Measurements from ENCODE around the gene ATRNL1. TPM values are rescaled to one million over a fixed set of nuclear protein-coding genes. Genes with fewer than 3 reads are reported as not detected.
A peak's percentile ranks its signal among the peaks of the same experiment; 100 is the strongest.

ATRNL1 gene
- total RNA-seq, 1 experiment from 2014 or later, result 28.7 TPM

DNA sequence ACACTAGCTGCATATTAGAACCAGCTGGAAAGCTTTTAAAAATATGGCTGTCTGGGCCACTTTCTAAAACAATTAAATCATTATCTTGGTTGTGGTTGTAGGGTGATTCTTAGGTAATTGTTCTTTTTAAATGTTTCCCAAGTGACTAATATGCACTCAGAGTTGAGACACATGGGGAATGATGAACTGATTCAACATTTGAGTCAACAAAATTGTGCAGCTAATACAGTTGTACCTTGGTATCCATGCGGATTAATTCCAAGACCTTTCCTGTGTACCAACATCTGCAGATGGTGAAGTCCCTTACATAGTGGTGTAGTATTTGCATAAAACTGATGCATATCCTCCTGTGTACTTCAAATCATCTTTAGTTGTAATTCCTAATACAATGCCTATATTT, 242.2 kb downstream of the ATRNL1 start (continued):
- TF ChIP-seq, protein P1, sequence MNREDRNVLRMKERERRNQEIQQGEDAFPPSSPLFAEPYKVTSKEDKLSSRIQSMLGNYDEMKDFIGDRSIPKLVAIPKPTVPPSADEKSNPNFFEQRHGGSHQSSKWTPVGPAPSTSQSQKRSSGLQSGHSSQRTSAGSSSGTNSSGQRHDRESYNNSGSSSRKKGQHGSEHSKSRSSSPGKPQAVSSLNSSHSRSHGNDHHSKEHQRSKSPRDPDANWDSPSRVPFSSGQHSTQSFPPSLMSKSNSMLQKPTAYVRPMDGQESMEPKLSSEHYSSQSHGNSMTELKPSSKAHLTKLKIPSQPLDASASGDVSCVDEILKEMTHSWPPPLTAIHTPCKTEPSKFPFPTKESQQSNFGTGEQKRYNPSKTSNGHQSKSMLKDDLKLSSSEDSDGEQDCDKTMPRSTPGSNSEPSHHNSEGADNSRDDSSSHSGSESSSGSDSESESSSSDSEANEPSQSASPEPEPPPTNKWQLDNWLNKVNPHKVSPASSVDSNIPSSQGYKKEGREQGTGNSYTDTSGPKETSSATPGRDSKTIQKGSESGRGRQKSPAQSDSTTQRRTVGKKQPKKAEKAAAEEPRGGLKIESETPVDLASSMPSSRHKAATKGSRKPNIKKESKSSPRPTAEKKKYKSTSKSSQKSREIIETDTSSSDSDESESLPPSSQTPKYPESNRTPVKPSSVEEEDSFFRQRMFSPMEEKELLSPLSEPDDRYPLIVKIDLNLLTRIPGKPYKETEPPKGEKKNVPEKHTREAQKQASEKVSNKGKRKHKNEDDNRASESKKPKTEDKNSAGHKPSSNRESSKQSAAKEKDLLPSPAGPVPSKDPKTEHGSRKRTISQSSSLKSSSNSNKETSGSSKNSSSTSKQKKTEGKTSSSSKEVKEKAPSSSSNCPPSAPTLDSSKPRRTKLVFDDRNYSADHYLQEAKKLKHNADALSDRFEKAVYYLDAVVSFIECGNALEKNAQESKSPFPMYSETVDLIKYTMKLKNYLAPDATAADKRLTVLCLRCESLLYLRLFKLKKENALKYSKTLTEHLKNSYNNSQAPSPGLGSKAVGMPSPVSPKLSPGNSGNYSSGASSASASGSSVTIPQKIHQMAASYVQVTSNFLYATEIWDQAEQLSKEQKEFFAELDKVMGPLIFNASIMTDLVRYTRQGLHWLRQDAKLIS (CRISPR knock-in tag; IDR thresholded peaks at IDR 0.05; ENCODE audit: borderline replicate concordance), result no peak
- TF ChIP-seq, protein P2, sequence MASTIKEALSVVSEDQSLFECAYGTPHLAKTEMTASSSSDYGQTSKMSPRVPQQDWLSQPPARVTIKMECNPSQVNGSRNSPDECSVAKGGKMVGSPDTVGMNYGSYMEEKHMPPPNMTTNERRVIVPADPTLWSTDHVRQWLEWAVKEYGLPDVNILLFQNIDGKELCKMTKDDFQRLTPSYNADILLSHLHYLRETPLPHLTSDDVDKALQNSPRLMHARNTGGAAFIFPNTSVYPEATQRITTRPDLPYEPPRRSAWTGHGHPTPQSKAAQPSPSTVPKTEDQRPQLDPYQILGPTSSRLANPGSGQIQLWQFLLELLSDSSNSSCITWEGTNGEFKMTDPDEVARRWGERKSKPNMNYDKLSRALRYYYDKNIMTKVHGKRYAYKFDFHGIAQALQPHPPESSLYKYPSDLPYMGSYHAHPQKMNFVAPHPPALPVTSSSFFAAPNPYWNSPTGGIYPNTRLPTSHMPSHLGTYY (CRISPR knock-in tag; IDR thresholded peaks at IDR 0.05), result no peak
- TF ChIP-seq, protein P3, sequence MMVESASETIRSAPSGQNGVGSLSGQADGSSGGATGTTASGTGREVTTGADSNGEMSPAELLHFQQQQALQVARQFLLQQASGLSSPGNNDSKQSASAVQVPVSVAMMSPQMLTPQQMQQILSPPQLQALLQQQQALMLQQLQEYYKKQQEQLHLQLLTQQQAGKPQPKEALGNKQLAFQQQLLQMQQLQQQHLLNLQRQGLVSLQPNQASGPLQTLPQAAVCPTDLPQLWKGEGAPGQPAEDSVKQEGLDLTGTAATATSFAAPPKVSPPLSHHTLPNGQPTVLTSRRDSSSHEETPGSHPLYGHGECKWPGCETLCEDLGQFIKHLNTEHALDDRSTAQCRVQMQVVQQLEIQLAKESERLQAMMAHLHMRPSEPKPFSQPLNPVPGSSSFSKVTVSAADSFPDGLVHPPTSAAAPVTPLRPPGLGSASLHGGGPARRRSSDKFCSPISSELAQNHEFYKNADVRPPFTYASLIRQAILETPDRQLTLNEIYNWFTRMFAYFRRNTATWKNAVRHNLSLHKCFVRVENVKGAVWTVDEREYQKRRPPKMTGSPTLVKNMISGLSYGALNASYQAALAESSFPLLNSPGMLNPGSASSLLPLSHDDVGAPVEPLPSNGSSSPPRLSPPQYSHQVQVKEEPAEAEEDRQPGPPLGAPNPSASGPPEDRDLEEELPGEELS (CRISPR knock-in tag; IDR thresholded peaks at IDR 0.05), result no peak
- no peak for TF ChIP-seq SMAD3 (CRISPR knock-in tag; IDR thresholded peaks at IDR 0.05; ENCODE audit: borderline replicate concordance)
- TF ChIP-seq EMX1 (CRISPR knock-in tag; IDR thresholded peaks at IDR 0.05), result no peak
- TF ChIP-seq ZNF317 (CRISPR knock-in tag; IDR thresholded peaks at IDR 0.05; ENCODE audit: borderline replicate concordance, low read depth), result no peak
- TF ChIP-seq, protein P4, sequence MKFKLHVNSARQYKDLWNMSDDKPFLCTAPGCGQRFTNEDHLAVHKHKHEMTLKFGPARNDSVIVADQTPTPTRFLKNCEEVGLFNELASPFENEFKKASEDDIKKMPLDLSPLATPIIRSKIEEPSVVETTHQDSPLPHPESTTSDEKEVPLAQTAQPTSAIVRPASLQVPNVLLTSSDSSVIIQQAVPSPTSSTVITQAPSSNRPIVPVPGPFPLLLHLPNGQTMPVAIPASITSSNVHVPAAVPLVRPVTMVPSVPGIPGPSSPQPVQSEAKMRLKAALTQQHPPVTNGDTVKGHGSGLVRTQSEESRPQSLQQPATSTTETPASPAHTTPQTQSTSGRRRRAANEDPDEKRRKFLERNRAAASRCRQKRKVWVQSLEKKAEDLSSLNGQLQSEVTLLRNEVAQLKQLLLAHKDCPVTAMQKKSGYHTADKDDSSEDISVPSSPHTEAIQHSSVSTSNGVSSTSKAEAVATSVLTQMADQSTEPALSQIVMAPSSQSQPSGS (CRISPR knock-in tag; IDR thresholded peaks at IDR 0.05; ENCODE audit: borderline replicate concordance, low read depth), result no peak
- TF ChIP-seq ELF4 (CRISPR knock-in tag; IDR thresholded peaks at IDR 0.05; ENCODE audit: low read depth), result no peak

DNA sequence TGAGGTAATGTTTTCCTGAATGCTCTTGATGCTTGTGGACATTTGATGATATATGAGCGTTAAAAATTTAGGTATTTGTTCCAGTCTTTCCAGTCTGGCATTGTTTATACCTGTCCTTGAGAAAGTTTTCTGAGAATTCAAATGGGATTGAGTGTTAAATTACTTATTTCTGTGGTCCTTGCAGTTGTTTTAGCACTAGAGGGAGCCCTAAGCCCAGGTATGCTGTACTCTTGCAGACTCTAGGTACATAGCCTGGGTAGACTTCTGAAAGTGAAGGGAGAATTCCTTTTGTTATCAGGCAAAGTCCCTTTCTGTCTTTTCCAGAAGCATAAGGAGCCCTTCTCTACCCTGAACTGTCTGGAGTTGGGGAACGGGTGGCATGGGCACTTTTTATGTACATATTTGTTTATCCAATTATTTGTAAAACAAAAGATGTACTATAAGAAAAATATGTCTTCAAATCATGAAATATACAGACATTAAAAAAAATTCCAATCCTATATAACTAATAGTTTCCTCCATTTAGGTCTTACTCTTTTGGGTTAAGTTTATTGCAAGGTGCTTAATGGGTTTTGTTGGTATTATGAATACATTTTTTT, 262.1 kb downstream of the ATRNL1 start:
- DNase-seq (ENCODE audit: low spot score) (peak; percentile 46), ATAC-seq (peak; percentile 97)
- H3K27ac Mint-ChIP-seq, result no peak overlapping the region
- no peaks in the 10 kb centered on the region for H3K4me1 Mint-ChIP-seq
- no peaks in the 10 kb centered on the region for H3K9me3 Mint-ChIP-seq
- H3K4me3 Mint-ChIP-seq, result no peak overlapping the region
- H3K27me3 Mint-ChIP-seq (ENCODE audit: low read depth), result no peaks in the 10 kb centered on the region
- no peaks in the 10 kb centered on the region for H3K36me3 Mint-ChIP-seq
- ChIA-PET CTCF (no interaction called here), POLR2A (no interaction called here)
- TF ChIP-seq, protein P5, sequence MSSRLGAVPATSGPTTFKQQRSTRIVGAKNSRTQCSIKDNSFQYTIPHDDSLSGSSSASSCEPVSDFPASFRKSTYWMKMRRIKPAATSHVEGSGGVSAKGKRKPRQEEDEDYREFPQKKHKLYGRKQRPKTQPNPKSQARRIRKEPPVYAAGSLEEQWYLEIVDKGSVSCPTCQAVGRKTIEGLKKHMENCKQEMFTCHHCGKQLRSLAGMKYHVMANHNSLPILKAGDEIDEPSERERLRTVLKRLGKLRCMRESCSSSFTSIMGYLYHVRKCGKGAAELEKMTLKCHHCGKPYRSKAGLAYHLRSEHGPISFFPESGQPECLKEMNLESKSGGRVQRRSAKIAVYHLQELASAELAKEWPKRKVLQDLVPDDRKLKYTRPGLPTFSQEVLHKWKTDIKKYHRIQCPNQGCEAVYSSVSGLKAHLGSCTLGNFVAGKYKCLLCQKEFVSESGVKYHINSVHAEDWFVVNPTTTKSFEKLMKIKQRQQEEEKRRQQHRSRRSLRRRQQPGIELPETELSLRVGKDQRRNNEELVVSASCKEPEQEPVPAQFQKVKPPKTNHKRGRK (CRISPR knock-in tag; IDR thresholded peaks at IDR 0.05; ENCODE audit: borderline replicate concordance), result no peak
- no peak for TF ChIP-seq ZNF263 (CRISPR knock-in tag; IDR thresholded peaks at IDR 0.05; ENCODE audit: low read depth)
- TF ChIP-seq, protein P6, sequence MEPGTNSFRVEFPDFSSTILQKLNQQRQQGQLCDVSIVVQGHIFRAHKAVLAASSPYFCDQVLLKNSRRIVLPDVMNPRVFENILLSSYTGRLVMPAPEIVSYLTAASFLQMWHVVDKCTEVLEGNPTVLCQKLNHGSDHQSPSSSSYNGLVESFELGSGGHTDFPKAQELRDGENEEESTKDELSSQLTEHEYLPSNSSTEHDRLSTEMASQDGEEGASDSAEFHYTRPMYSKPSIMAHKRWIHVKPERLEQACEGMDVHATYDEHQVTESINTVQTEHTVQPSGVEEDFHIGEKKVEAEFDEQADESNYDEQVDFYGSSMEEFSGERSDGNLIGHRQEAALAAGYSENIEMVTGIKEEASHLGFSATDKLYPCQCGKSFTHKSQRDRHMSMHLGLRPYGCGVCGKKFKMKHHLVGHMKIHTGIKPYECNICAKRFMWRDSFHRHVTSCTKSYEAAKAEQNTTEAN (CRISPR knock-in tag; IDR thresholded peaks at IDR 0.05), result no peak
- TF ChIP-seq, protein P7, sequence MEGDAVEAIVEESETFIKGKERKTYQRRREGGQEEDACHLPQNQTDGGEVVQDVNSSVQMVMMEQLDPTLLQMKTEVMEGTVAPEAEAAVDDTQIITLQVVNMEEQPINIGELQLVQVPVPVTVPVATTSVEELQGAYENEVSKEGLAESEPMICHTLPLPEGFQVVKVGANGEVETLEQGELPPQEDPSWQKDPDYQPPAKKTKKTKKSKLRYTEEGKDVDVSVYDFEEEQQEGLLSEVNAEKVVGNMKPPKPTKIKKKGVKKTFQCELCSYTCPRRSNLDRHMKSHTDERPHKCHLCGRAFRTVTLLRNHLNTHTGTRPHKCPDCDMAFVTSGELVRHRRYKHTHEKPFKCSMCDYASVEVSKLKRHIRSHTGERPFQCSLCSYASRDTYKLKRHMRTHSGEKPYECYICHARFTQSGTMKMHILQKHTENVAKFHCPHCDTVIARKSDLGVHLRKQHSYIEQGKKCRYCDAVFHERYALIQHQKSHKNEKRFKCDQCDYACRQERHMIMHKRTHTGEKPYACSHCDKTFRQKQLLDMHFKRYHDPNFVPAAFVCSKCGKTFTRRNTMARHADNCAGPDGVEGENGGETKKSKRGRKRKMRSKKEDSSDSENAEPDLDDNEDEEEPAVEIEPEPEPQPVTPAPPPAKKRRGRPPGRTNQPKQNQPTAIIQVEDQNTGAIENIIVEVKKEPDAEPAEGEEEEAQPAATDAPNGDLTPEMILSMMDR (IDR thresholded peaks at IDR 0.05), result peak; percentile 65
